Fibroblast of skin of left biceps (primary cell): Measurements from ENCODE around the gene PANK3.
"Not testable (repeated sequence)": the region's sequence is repeated elsewhere in the genome, so short reads cannot be mapped to it uniquely, and the experiment has no call there.

Source experiments
- DNase-seq, 2 experiments: peaks; one replicate each; pipeline ENCODE4 v3.0.0-alpha.2; 2013; ENCODE audit warnings: low read depth in 2 of 2

Gene PANK3

GRCh38 chr5:168552146-168552545 lies 27.0 kb downstream of the PANK3 start:
- peak; percentile 83 to 88 for DNase-seq

- DNase-seq = no peak
Measured at GRCh38 chr5:168550656-168551055, 28.5 kb downstream of the PANK3 start.

GRCh38 chr5:168549554-168549953 lies 29.6 kb downstream of the PANK3 start:
- no peak for DNase-seq

GRCh38 chr5:168537176-168537575 lies 42.0 kb downstream of the PANK3 start:
- DNase-seq = no peak

GRCh38 chr5:168534351-168534750 lies 44.8 kb downstream of the PANK3 start:
- not testable (repeated sequence) for DNase-seq

- DNase-seq = no peak
Measured at GRCh38 chr5:168531987-168532864, 46.9 kb downstream of the PANK3 start.

GRCh38 chr5:168531191-168531590 lies 48.0 kb downstream of the PANK3 start:
- DNase-seq = no peak

- DNase-seq = no peak
Measured at GRCh38 chr5:168530621-168531150, 48.5 kb downstream of the PANK3 start.

GRCh38 chr5:168529374-168530234 lies 49.6 kb downstream of the PANK3 start:
- DNase-seq = no peak

GRCh38 chr5:168528521-168529373 lies 50.4 kb downstream of the PANK3 start, which contains the start of gene FBLL1:
Gene FBLL1, plus strand, starts transcription at chr5:168529305. Its CDS starts 200 bp downstream, at chr5:168529505.
- peak in 1 of 2 experiments; percentile 12 for DNase-seq

GRCh38 chr5:168527756-168528295 lies 51.3 kb downstream of the PANK3 start:
- no peak for DNase-seq

GRCh38 chr5:168525856-168526255 lies 53.3 kb downstream of the PANK3 start:
- DNase-seq = no peak

- DNase-seq = no peak
Measured at GRCh38 chr5:168513861-168514428, 65.2 kb downstream of the PANK3 start.

GRCh38 chr5:168502563-168503237 lies 76.5 kb downstream of the PANK3 start:
- no peak for DNase-seq
